ENCODE measurements around the gene RHEBL1.

Gene RHEBL1

DNA sequence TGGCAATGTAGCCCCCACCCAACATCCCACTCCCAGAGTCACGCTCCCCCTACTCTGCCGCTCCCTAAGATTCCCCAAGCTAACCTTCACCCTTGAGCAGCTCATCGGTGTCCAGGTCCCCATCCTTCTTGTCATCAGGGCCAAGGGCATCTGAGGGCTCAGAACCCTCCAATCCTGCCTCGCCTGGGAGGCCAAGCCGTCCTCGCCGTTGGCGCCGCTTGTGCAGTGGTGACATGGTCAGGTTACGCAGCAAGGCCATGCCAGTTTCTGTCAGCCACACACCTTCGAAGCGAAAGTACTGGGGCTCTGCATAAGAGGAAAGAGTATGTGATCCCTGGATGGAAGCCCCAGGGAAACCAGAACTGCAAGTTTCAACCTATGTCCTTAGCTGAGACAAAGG is 25.1 kb downstream of the RHEBL1 start:
- no peaks in the 10 kb centered on the region for H3K27me3 ChIP-seq (ENCODE audit: insufficient read depth, poor library complexity, severe bottlenecking)
- no peaks in the 10 kb centered on the region for H3K4me1 ChIP-seq (ENCODE audit: insufficient read depth, poor library complexity, severe bottlenecking)
- H3K36me3 ChIP-seq (ENCODE audit: low read depth): peaks cover 96% of the 10 kb centered on the region
- H3K27ac ChIP-seq (ENCODE audit: poor library complexity, severe bottlenecking): no peak overlapping the region
- H3K9me3 ChIP-seq (ENCODE audit: severe bottlenecking): no peaks in the 10 kb centered on the region
- ATAC-seq (ENCODE audit: low read depth) (no peak), DNase-seq (ENCODE audit: low spot score) (peak; percentile 36)
- TF ChIP-seq, protein P1, sequence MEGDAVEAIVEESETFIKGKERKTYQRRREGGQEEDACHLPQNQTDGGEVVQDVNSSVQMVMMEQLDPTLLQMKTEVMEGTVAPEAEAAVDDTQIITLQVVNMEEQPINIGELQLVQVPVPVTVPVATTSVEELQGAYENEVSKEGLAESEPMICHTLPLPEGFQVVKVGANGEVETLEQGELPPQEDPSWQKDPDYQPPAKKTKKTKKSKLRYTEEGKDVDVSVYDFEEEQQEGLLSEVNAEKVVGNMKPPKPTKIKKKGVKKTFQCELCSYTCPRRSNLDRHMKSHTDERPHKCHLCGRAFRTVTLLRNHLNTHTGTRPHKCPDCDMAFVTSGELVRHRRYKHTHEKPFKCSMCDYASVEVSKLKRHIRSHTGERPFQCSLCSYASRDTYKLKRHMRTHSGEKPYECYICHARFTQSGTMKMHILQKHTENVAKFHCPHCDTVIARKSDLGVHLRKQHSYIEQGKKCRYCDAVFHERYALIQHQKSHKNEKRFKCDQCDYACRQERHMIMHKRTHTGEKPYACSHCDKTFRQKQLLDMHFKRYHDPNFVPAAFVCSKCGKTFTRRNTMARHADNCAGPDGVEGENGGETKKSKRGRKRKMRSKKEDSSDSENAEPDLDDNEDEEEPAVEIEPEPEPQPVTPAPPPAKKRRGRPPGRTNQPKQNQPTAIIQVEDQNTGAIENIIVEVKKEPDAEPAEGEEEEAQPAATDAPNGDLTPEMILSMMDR (IDR thresholded peaks at IDR 0.05; ENCODE audit: poor library complexity, severe bottlenecking): no peak
- no peak overlapping the region for H3K4me3 ChIP-seq (ENCODE audit: severe bottlenecking)

DNA sequence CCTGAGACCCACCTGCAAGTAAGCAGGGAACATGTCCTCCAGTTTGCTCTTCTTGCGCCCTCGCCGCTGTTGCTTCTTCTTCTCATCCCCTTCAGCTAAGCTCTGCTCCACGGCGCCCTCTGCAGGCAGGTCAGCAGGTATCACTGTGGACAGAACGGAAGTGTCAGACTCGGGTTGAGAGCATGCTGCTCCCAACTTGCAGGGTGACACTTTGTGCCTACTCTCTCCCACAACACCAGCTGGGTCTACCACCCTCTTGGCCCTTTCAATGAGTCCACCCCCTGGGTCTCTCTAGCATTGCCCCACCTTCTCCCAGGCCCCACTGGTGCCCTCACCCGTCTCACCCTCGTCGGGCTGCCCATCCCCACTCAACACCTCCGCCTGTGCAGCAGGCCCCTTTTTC is 25.9 kb downstream of the RHEBL1 start:
- Histone ChIP-seq H3K9me3 (ENCODE audit: severe bottlenecking) (no peaks in the 10 kb centered on the region), H3K4me3 (ENCODE audit: severe bottlenecking) (no peak overlapping the region), H3K4me1 (ENCODE audit: insufficient read depth, poor library complexity, severe bottlenecking) (no peaks in the 10 kb centered on the region), H3K27ac (ENCODE audit: poor library complexity, severe bottlenecking) (no peak overlapping the region), H3K36me3 (ENCODE audit: low read depth) (peaks cover 96% of the 10 kb centered on the region), H3K27me3 (ENCODE audit: insufficient read depth, poor library complexity, severe bottlenecking) (no peaks in the 10 kb centered on the region)
- peak; percentile 55 for DNase-seq (ENCODE audit: low spot score)
- ATAC-seq (ENCODE audit: low read depth): no peak
- TF ChIP-seq, protein P1 (IDR thresholded peaks at IDR 0.05; ENCODE audit: poor library complexity, severe bottlenecking): peak; percentile 41

- TF ChIP-seq, protein P1 (IDR thresholded peaks at IDR 0.05; ENCODE audit: poor library complexity, severe bottlenecking): no peak
- Histone ChIP-seq H3K4me3 (ENCODE audit: severe bottlenecking) (no peak overlapping the region), H3K9me3 (ENCODE audit: severe bottlenecking) (no peaks in the 10 kb centered on the region), H3K4me1 (ENCODE audit: insufficient read depth, poor library complexity, severe bottlenecking) (no peaks in the 10 kb centered on the region), H3K27me3 (ENCODE audit: insufficient read depth, poor library complexity, severe bottlenecking) (no peaks in the 10 kb centered on the region), H3K36me3 (ENCODE audit: low read depth) (peaks cover 95% of the 10 kb centered on the region), H3K27ac (ENCODE audit: poor library complexity, severe bottlenecking) (no peak overlapping the region)
- DNase-seq (ENCODE audit: low spot score) (peak; percentile 29), ATAC-seq (ENCODE audit: low read depth) (no peak)
These were observed 26.5 kb downstream of the RHEBL1 start for GRCh38 chr12:49043241-49043640.

DNA sequence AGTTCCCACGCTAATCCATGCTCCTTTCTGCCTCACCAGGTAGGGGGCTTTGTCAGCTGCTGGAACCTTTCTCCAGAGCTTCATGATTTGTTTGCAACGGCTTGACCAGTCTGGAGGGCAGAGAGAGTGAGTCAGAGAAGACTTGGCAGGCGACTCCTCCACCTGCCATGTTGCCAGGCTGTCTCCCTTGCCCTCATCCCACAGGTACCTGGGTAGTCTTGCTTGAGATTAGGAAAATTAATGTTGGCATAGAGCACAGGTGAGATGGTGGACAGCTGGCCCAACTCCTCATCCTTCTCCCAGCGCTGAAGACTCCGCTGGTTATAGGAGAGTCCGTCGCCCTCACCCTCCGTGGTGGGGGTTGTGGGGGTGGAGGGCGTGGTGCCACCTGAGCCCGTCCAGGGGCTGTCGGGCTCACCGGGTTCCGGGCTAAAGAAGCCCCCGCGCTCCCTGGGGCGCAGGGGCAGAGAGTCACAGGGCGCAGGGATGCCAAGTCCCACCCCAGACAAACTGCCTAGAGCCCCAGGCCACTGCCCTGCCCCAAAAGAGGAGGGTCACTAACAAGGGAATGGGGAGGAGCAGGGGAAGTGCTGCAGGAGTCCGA is 27.8 kb downstream of the RHEBL1 start:
- ATAC-seq (ENCODE audit: low read depth) (peak; percentile 43; the same call in 2 of the 3 replicates), DNase-seq (ENCODE audit: low spot score) (peak; percentile 23)
- peaks cover 97% of the 10 kb centered on the region for H3K36me3 ChIP-seq (ENCODE audit: low read depth)
- no peak overlapping the region for H3K27ac ChIP-seq (ENCODE audit: poor library complexity, severe bottlenecking)
- H3K27me3 ChIP-seq (ENCODE audit: insufficient read depth, poor library complexity, severe bottlenecking): no peaks in the 10 kb centered on the region
- no peak overlapping the region for H3K4me3 ChIP-seq (ENCODE audit: severe bottlenecking)
- H3K4me1 ChIP-seq (ENCODE audit: insufficient read depth, poor library complexity, severe bottlenecking): no peaks in the 10 kb centered on the region
- H3K9me3 ChIP-seq (ENCODE audit: severe bottlenecking): no peaks in the 10 kb centered on the region
- TF ChIP-seq, protein P1 (IDR thresholded peaks at IDR 0.05; ENCODE audit: poor library complexity, severe bottlenecking): no peak
